ENCODE measurements around the gene PRKAR2A. TPM values are rescaled to one million over a fixed set of nuclear protein-coding genes. Genes with fewer than 3 reads are reported as not detected.
"Not testable (repeated sequence)": the region's sequence is repeated elsewhere in the genome, so short reads cannot be mapped to it uniquely, and the experiment has no call there.

The PRKAR2A gene
- total and polyA plus RNA-seq, 10 of the 15 experiments (the other 5 are each of a cell fraction or from before 2014, with no cell fraction given) = 9.8 to 46.2 (median 13.2) TPM

- H2AFZ ChIP-seq (ENCODE audit: control insufficient read depth, low read depth, low read length); RAD21 ChIA-PET (ENCODE audit: unreplicated experiment); intact Hi-C loops (cut with micrococcal nuclease; ENCODE audit: unreplicated experiment); in situ Hi-C loops (cut with MboI); DNase-seq (ENCODE audit: low read depth, low spot score); H3K9me3 ChIP-seq (replicated peaks; ENCODE audit: control insufficient read depth, insufficient read depth, low read length); H3K4me1 ChIP-seq (ENCODE audit: control insufficient read depth, insufficient read depth, low read length); FAIRE-seq; H3K4me2 ChIP-seq (ENCODE audit: control insufficient read depth, insufficient read depth); H3K9ac ChIP-seq (ENCODE audit: control insufficient read depth, insufficient read depth, low read length); H3K79me2 ChIP-seq (ENCODE audit: control insufficient read depth, insufficient read depth, low read length); POLR2A ChIA-PET; H3K4me3 ChIP-seq; H3K27me3 ChIP-seq (replicated peaks in 1 of 2; ENCODE audit: control insufficient read depth in 2 of 2, insufficient read depth in 2 of 2, low read length in 1 of 2); H4K20me1 ChIP-seq (ENCODE audit: control insufficient read depth, insufficient read depth); H3K27ac ChIP-seq (ENCODE audit: control insufficient read depth, insufficient read depth); ATAC-seq; H3K36me3 ChIP-seq (ENCODE audit: control insufficient read depth in 2 of 2, insufficient read depth in 2 of 2, low read length in 1 of 2); BruUV-seq (replicated peaks): not testable (repeated sequence)
- ChIA-PET CTCF (interaction anchor here (0.6 to 1.8 kb wide), 10 partner anchors 9 to 944 kb away, joined by 3 to 6 read pairs (median 3); no protein-coding TSS in a partner anchor), SMC1A (ENCODE audit: uncharacterized antibody, unreplicated experiment) (interaction anchor here (2.5 kb wide), 1 partner anchor 217 kb away, joined by 7 read pairs; no protein-coding TSS in a partner anchor)
- 62% methylated on average over 5 of the region's 8 CpGs for WGBS (ENCODE audit: insufficient coverage, insufficient replicate concordance, low lambda C conversion rate, missing lambda C conversion rate)
Observed at GRCh38 chr3:48735075-48735767, 112.5 kb downstream of the PRKAR2A start.

- ATAC-seq; in situ Hi-C loops (cut with MboI); POLR2A ChIA-PET; H2AFZ ChIP-seq (ENCODE audit: control insufficient read depth, low read depth, low read length); DNase-seq (ENCODE audit: low read depth, low spot score); intact Hi-C loops (cut with micrococcal nuclease; ENCODE audit: unreplicated experiment); H3K4me2 ChIP-seq (ENCODE audit: control insufficient read depth, insufficient read depth); H3K9me3 ChIP-seq (replicated peaks; ENCODE audit: control insufficient read depth, insufficient read depth, low read length); FAIRE-seq; H3K27me3 ChIP-seq (replicated peaks in 1 of 2; ENCODE audit: control insufficient read depth in 2 of 2, insufficient read depth in 2 of 2, low read length in 1 of 2); BruUV-seq (replicated peaks); H3K36me3 ChIP-seq (ENCODE audit: control insufficient read depth in 2 of 2, insufficient read depth in 2 of 2, low read length in 1 of 2); H3K79me2 ChIP-seq (ENCODE audit: control insufficient read depth, insufficient read depth, low read length); H3K4me3 ChIP-seq; SMC1A ChIA-PET (ENCODE audit: uncharacterized antibody, unreplicated experiment); H3K27ac ChIP-seq (ENCODE audit: control insufficient read depth, insufficient read depth); H3K9ac ChIP-seq (ENCODE audit: control insufficient read depth, insufficient read depth, low read length); RAD21 ChIA-PET (ENCODE audit: unreplicated experiment); H3K4me1 ChIP-seq (ENCODE audit: control insufficient read depth, insufficient read depth, low read length); CTCF ChIA-PET; H4K20me1 ChIP-seq (ENCODE audit: control insufficient read depth, insufficient read depth): not testable (repeated sequence)
- 43% methylated on average over 4 of the region's 25 CpGs for WGBS (ENCODE audit: insufficient coverage, insufficient replicate concordance, low lambda C conversion rate, missing lambda C conversion rate)
Observed at GRCh38 chr3:48734541-48734940, 113.1 kb downstream of the PRKAR2A start.

- CTCF ChIA-PET; H3K27me3 ChIP-seq (replicated peaks in 1 of 2; ENCODE audit: control insufficient read depth in 2 of 2, insufficient read depth in 2 of 2, low read length in 1 of 2); H3K4me1 ChIP-seq (ENCODE audit: control insufficient read depth, insufficient read depth, low read length); POLR2A ChIA-PET; H3K9ac ChIP-seq (ENCODE audit: control insufficient read depth, insufficient read depth, low read length); intact Hi-C loops (cut with micrococcal nuclease; ENCODE audit: unreplicated experiment); H4K20me1 ChIP-seq (ENCODE audit: control insufficient read depth, insufficient read depth); ATAC-seq; RAD21 ChIA-PET (ENCODE audit: unreplicated experiment); BruUV-seq (replicated peaks); H3K4me3 ChIP-seq; H3K36me3 ChIP-seq (ENCODE audit: control insufficient read depth in 2 of 2, insufficient read depth in 2 of 2, low read length in 1 of 2); in situ Hi-C loops (cut with MboI); DNase-seq (ENCODE audit: low read depth, low spot score); H3K27ac ChIP-seq (ENCODE audit: control insufficient read depth, insufficient read depth); H2AFZ ChIP-seq (ENCODE audit: control insufficient read depth, low read depth, low read length); H3K9me3 ChIP-seq (replicated peaks; ENCODE audit: control insufficient read depth, insufficient read depth, low read length); H3K4me2 ChIP-seq (ENCODE audit: control insufficient read depth, insufficient read depth); SMC1A ChIA-PET (ENCODE audit: uncharacterized antibody, unreplicated experiment); FAIRE-seq; H3K79me2 ChIP-seq (ENCODE audit: control insufficient read depth, insufficient read depth, low read length): not testable (repeated sequence)
- WGBS (ENCODE audit: insufficient coverage, insufficient replicate concordance, low lambda C conversion rate, missing lambda C conversion rate) = 83% methylated on average over 14 of the region's 53 CpGs
Observed at GRCh38 chr3:48733752-48734518, 113.7 kb downstream of the PRKAR2A start.
